ENCODE data around the gene SLC25A22.

The SLC25A22 gene

GRCh38 chr11:820655-821511, 22.8 kb upstream of the SLC25A22 start:
- DNase-seq = no peak

- DNase-seq = peak; percentile 87
Observed at GRCh38 chr11:819943-820649, 22.0 kb upstream of the SLC25A22 start.

GRCh38 chr11:819129-819931, 21.2 kb upstream of the SLC25A22 start:
- peak; percentile 94 for DNase-seq

- DNase-seq = no peak
Observed at GRCh38 chr11:818396-819128, 20.5 kb upstream of the SLC25A22 start, which contains the start of gene PNPLA2. Gene PNPLA2, plus strand, starts transcription at chr11:818914. Its CDS starts 805 bp downstream, at chr11:819719.

GRCh38 chr11:816433-816779, 18.3 kb upstream of the SLC25A22 start:
- no peak for DNase-seq

GRCh38 chr11:815675-816432, 17.8 kb upstream of the SLC25A22 start:
- DNase-seq = no peak

GRCh38 chr11:813456-814096, 15.5 kb upstream of the SLC25A22 start:
- DNase-seq = no peak

GRCh38 chr11:813072-813455, 15.0 kb upstream of the SLC25A22 start:
- no peak for DNase-seq

- no peak for DNase-seq
Observed at GRCh38 chr11:812390-812789, 14.3 kb upstream of the SLC25A22 start.

GRCh38 chr11:811446-812245, 13.6 kb upstream of the SLC25A22 start:
- no peak for DNase-seq

GRCh38 chr11:810040-810567, 12.0 kb upstream of the SLC25A22 start:
- no peak for DNase-seq

GRCh38 chr11:809287-810039, 11.4 kb upstream of the SLC25A22 start, which contains the start of gene RPLP2:
Gene RPLP2, plus strand, starts transcription at chr11:809967. Its CDS starts 268 bp downstream, at chr11:810235.
- DNase-seq = peak; percentile 96

GRCh38 chr11:808427-809286, 10.6 kb upstream of the SLC25A22 start:
- DNase-seq = no peak

GRCh38 chr11:804599-804964, 6.5 kb upstream of the SLC25A22 start:
- DNase-seq = no peak

- DNase-seq = no peak
Observed at GRCh38 chr11:803770-804598, 5.9 kb upstream of the SLC25A22 start.

GRCh38 chr11:803467-803742, 5.3 kb upstream of the SLC25A22 start:
- no peak for DNase-seq

GRCh38 chr11:802693-803466, 4.8 kb upstream of the SLC25A22 start:
- DNase-seq = no peak
